Femur (tissue), 1 donor: Measurements from ENCODE around the gene TMEM205.

Source experiments
- DNase-seq: peaks from one replicate; pipeline ENCODE4 v3.0.0-alpha.2; 2017

TMEM205 gene

GRCh38 chr19:11295665-11296245 lies 50.3 kb downstream of the TMEM205 start, which contains the start of gene TSPAN16:
Gene TSPAN16 (plus strand): TSS chr19:11296160. CDS start chr19:11296298, 138 bp downstream.
- DNase-seq: no peak

- no peak for DNase-seq
These were observed 50.9 kb downstream of the TMEM205 start for GRCh38 chr19:11295180-11295579.

DNA sequence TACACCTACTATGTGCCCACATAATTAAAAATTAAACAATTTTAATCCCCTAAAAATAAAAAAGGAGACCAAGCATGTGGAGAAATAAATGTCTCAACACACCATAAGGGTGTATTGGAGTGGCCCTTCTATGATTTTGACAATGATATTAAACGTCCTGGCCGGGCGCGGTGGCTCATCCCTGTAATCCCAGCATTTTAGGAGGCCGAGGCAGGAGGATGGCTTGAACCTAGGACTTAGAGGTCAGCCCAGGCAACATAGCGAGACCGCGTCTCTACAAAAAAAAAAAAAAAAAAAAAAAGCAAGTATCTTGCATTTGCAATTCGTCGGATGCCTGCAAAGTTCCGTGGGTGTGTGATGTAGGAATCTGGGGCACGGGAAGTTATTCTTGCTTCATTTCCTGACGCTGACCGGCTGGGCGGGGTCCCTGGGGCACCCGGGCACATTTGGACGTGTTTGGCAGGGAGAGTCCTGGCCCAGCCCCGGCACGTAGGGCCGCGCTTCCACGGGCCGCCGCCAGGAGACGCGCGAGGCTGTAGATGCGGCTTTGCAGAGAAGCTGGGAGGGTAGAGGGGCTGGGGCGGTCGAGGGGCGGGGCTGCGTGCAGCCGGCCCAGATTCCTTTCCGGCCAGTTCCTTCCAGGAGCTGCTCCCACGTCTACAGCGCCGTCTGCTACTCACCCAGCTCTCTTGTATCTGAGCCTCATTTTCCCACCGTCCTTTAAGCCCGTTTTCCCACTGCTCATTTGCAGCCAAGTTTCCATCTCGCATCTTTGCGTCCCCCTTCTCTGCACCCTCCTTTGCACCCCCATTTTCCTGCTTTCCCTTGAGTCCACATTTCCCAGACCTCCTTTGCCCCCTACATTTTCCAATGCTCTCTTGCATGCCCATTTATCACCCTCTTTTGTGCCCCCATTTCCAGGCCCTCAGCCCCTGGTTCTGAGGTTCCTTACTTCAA lies 52.4 kb downstream of the TMEM205 start:
- DNase-seq: peak; percentile 97
